ENCODE measurements around the gene TRIM49D1. TPM values are rescaled to one million over a fixed set of nuclear protein-coding genes. Genes with fewer than 3 reads are reported as not detected.
"Not testable (repeated sequence)": the region's sequence is repeated elsewhere in the genome, so short reads cannot be mapped to it uniquely, and the experiment has no call there.

Gene TRIM49D1, protein sequence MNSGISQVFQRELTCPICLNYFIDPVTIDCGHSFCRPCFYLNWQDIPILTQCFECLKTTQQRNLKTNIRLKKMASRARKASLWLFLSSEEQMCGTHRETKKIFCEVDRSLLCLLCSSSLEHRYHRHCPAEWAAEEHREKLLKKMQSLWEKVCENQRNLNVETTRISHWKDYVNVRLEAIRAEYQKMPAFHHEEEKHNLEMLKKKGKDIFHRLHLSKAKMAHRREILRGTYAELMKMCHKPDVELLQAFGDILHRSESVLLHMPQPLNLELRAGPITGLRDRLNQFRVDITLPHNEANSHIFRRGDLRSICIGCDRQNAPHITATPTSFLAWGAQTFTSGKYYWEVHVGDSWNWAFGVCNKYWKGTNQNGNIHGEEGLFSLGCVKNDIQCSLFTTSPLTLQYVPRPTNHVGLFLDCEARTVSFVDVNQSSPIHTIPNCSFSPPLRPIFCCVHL
- polyA plus RNA-seq (2013) = not detected in 2 replicates

- no peak within 1 kb of the TSS for H3K4ac ChIP-seq (ENCODE audit: low read depth, low read length)
- WGBS (ENCODE audit: extremely low coverage, insufficient coverage, insufficient read length) = no CpG with 5 or more reads among the region's 3 CpGs
- H3K9me3 ChIP-seq (ENCODE audit: insufficient read depth, low read depth, low read length) = no peaks in the 10 kb centered on the region
Measured at GRCh38 chr11:89922195-89922660, at the start of gene TRIM49D1. Gene TRIM49D1, minus strand, starts transcription at chr11:89922245. Its CDS starts 4,535 bp downstream, at chr11:89917710.

GRCh38 chr11:89965737-89966136 lies 43.7 kb upstream of the TRIM49D1 start, which contains the start of gene TRIM64:
Gene TRIM64, plus strand, starts transcription at chr11:89966037. Its CDS starts 2,467 bp downstream, at chr11:89968504.
- not testable (repeated sequence) for H3K79me2 ChIP-seq (ENCODE audit: control insufficient read depth, insufficient read depth, low read length, poor library complexity); H3K4me2 ChIP-seq (ENCODE audit: low read length); H3K4ac ChIP-seq (ENCODE audit: low read depth, low read length); H3K9ac ChIP-seq (ENCODE audit: low read length); H3K18ac ChIP-seq (ENCODE audit: low read length); H3K27ac ChIP-seq (ENCODE audit: low read depth, low read length); H2AK5ac ChIP-seq (ENCODE audit: low read length); DNase-seq; H4K91ac ChIP-seq (ENCODE audit: low read depth, low read length); H3K4me3 ChIP-seq (ENCODE audit: low read depth, low read length); H3K79me1 ChIP-seq (ENCODE audit: low read length); H2BK5ac ChIP-seq (ENCODE audit: low read depth, low read length, poor library complexity); H3K14ac ChIP-seq (ENCODE audit: low read length); H3K23ac ChIP-seq (ENCODE audit: low read length); H2BK120ac ChIP-seq (ENCODE audit: insufficient read depth, low read length, poor library complexity); H2AFZ ChIP-seq (ENCODE audit: insufficient read depth, low read length, poor library complexity); H4K8ac ChIP-seq (ENCODE audit: low read depth, low read length); H3K4me1 ChIP-seq (ENCODE audit: control insufficient read depth in 1 of 2, insufficient read depth in 2 of 2, low read length in 2 of 2); H4K12ac ChIP-seq (ENCODE audit: low read depth, low read length); H2BK12ac ChIP-seq (ENCODE audit: low read length); H3K36me3 ChIP-seq (ENCODE audit: control insufficient read depth in 1 of 2, insufficient read depth in 2 of 2, low read length in 2 of 2); H3K9me3 ChIP-seq (ENCODE audit: insufficient read depth, low read depth, low read length); H3K27me3 ChIP-seq (ENCODE audit: insufficient read depth, low read length)
- no CpG with 5 or more reads among the region's 4 CpGs for WGBS (ENCODE audit: extremely low coverage, insufficient coverage, insufficient read length)

More at GRCh38 chr11:89922195-89922660, at the start of gene TRIM49D1:
- Histone ChIP-seq H3K79me2 (ENCODE audit: control insufficient read depth, insufficient read depth, low read length, poor library complexity) (no peaks in the 10 kb centered on the region), H4K12ac (ENCODE audit: low read depth, low read length) (no peak within 1 kb of the TSS), H3K36me3 (ENCODE audit: control insufficient read depth in 1 of 2, insufficient read depth in 2 of 2, low read length in 2 of 2) (no peaks in the 10 kb centered on the region), H2BK5ac (ENCODE audit: low read depth, low read length, poor library complexity) (no peak within 1 kb of the TSS), H4K8ac (ENCODE audit: low read depth, low read length) (no peak within 1 kb of the TSS), H3K14ac (ENCODE audit: low read length) (no peak within 1 kb of the TSS), H2BK120ac (ENCODE audit: insufficient read depth, low read length, poor library complexity) (no peak within 1 kb of the TSS), H4K91ac (ENCODE audit: low read depth, low read length) (no peak within 1 kb of the TSS), H3K18ac (ENCODE audit: low read length) (no peak within 1 kb of the TSS), H3K4me3 (ENCODE audit: low read depth, low read length) (no peak within 1 kb of the TSS), H3K4me1 (ENCODE audit: control insufficient read depth in 1 of 2, insufficient read depth in 2 of 2, low read length in 2 of 2) (no peaks in the 10 kb centered on the region), H3K27ac (ENCODE audit: low read depth, low read length) (no peak within 1 kb of the TSS), H2BK12ac (ENCODE audit: low read length) (no peak within 1 kb of the TSS), H3K23ac (ENCODE audit: low read length) (no peak within 1 kb of the TSS), H2AFZ (ENCODE audit: insufficient read depth, low read length, poor library complexity) (no peak within 1 kb of the TSS), H2AK5ac (ENCODE audit: low read length) (no peak within 1 kb of the TSS), H3K27me3 (ENCODE audit: insufficient read depth, low read length) (no peaks in the 10 kb centered on the region), H3K9ac (ENCODE audit: low read length) (no peak within 1 kb of the TSS), H3K4me2 (ENCODE audit: low read length) (no peak within 1 kb of the TSS), H3K79me1 (ENCODE audit: low read length) (no peaks in the 10 kb centered on the region)
- no peak for DNase-seq

DNA sequence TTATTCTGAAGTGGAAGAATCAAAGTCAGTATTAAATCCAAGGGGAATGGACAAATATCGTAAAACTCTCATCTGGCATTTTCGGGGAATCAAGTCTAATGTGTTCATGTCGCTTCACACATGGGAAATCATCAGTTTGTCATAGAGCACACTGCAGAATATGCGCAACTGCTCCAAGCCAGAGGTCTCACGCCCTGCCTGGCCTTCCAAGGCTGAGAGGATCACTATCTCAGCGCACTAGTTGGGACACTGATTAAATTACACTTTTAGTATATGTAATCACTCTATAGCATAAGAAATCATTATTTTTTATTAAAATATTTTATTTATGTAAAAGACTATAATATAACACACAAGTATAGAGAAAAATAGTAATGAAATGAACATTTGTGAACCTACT lies 38.8 kb upstream of the TRIM49D1 start:
- H3K23ac ChIP-seq (ENCODE audit: low read length); H3K9me3 ChIP-seq (ENCODE audit: insufficient read depth, low read depth, low read length); H3K4ac ChIP-seq (ENCODE audit: low read depth, low read length); H3K18ac ChIP-seq (ENCODE audit: low read length); H3K14ac ChIP-seq (ENCODE audit: low read length); H4K8ac ChIP-seq (ENCODE audit: low read depth, low read length); H2AK5ac ChIP-seq (ENCODE audit: low read length); H3K4me2 ChIP-seq (ENCODE audit: low read length); H3K4me1 ChIP-seq (ENCODE audit: control insufficient read depth in 1 of 2, insufficient read depth in 2 of 2, low read length in 2 of 2); H2BK12ac ChIP-seq (ENCODE audit: low read length); H3K9ac ChIP-seq (ENCODE audit: low read length); H3K27me3 ChIP-seq (ENCODE audit: insufficient read depth, low read length); H3K36me3 ChIP-seq (ENCODE audit: control insufficient read depth in 1 of 2, insufficient read depth in 2 of 2, low read length in 2 of 2); H4K12ac ChIP-seq (ENCODE audit: low read depth, low read length); DNase-seq; H2BK5ac ChIP-seq (ENCODE audit: low read depth, low read length, poor library complexity); H3K79me2 ChIP-seq (ENCODE audit: control insufficient read depth, insufficient read depth, low read length, poor library complexity); H2AFZ ChIP-seq (ENCODE audit: insufficient read depth, low read length, poor library complexity); H3K4me3 ChIP-seq (ENCODE audit: low read depth, low read length); H3K79me1 ChIP-seq (ENCODE audit: low read length); H2BK120ac ChIP-seq (ENCODE audit: insufficient read depth, low read length, poor library complexity); H4K91ac ChIP-seq (ENCODE audit: low read depth, low read length); H3K27ac ChIP-seq (ENCODE audit: low read depth, low read length): not testable (repeated sequence)
- WGBS (ENCODE audit: extremely low coverage, insufficient coverage, insufficient read length) = no CpG with 5 or more reads among the region's 6 CpGs

DNA sequence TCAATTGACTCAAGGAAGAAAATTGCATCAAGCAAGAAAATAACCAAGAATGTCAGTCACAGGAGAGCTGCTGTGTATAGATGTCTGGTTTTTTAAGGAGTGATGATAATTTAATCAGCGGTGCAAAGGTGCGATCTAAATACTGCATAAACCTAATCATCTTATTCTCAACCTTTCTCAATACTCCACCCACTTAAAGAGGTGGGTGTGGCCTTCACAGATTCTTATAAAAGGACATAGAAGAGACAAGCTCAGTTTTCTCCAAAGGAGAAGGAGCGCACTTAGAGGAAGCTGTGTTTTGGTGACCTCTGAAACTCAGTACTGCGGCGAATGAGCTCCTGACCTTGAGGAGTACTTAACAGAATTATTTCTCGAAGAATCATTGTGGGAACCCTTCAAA lies 1.7 kb upstream of the TRIM49D1 start, which contains the start of gene TRIM49D2:
Gene TRIM49D2 (plus strand): TSS at position 301 of the 400 bp plus-strand sequence. CDS start 2,698 bp downstream, outside the sequence.
- not testable (repeated sequence) for H3K14ac ChIP-seq (ENCODE audit: low read length); H3K23ac ChIP-seq (ENCODE audit: low read length); H3K9ac ChIP-seq (ENCODE audit: low read length); H3K4me1 ChIP-seq (ENCODE audit: control insufficient read depth in 1 of 2, insufficient read depth in 2 of 2, low read length in 2 of 2); H3K27me3 ChIP-seq (ENCODE audit: insufficient read depth, low read length); H3K27ac ChIP-seq (ENCODE audit: low read depth, low read length); H3K79me2 ChIP-seq (ENCODE audit: control insufficient read depth, insufficient read depth, low read length, poor library complexity); H3K18ac ChIP-seq (ENCODE audit: low read length); H2BK120ac ChIP-seq (ENCODE audit: insufficient read depth, low read length, poor library complexity); H2BK12ac ChIP-seq (ENCODE audit: low read length); H4K91ac ChIP-seq (ENCODE audit: low read depth, low read length); H2AK5ac ChIP-seq (ENCODE audit: low read length); H3K9me3 ChIP-seq (ENCODE audit: insufficient read depth, low read depth, low read length); H2AFZ ChIP-seq (ENCODE audit: insufficient read depth, low read length, poor library complexity); H3K4me2 ChIP-seq (ENCODE audit: low read length); H4K12ac ChIP-seq (ENCODE audit: low read depth, low read length); H3K79me1 ChIP-seq (ENCODE audit: low read length); H3K4ac ChIP-seq (ENCODE audit: low read depth, low read length); H3K36me3 ChIP-seq (ENCODE audit: control insufficient read depth in 1 of 2, insufficient read depth in 2 of 2, low read length in 2 of 2); DNase-seq; H3K4me3 ChIP-seq (ENCODE audit: low read depth, low read length); H2BK5ac ChIP-seq (ENCODE audit: low read depth, low read length, poor library complexity); H4K8ac ChIP-seq (ENCODE audit: low read depth, low read length)
- WGBS (ENCODE audit: extremely low coverage, insufficient coverage, insufficient read length) = no CpG with 5 or more reads among the region's 6 CpGs

Measured in trophoblast cell (in vitro differentiated cells and primary cell).